ENCODE measurements around the gene RANBP10.
A peak's percentile ranks its signal among the peaks of the same experiment; 100 is the strongest.

RANBP10 gene

DNA sequence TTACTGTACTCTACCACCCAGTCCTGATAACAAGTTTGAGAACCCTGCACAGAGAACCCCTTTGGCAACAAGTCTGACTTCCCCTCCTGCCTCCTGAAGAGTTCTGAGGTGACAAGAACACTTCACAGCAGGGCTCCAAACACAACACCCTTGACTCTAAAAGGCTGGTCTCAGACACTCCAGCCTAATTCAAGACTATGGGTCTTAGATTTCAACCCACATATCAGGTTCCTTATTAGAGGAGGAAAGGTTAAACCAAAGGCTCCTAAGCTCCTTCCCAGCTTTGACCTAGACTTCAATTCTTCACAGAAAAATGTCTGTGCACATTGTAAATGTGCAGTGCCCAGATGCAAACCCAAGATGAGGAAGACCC is 23.0 kb downstream of the RANBP10 start:
- Mint-ChIP-seq H3K27me3 (no peaks in the 10 kb centered on the region), H3K4me1 (peaks cover 32% of the 10 kb centered on the region), H3K36me3 (ENCODE audit: insufficient read depth) (peaks cover 4% of the 10 kb centered on the region), H3K4me3 (no peak overlapping the region), H3K9me3 (no peaks in the 10 kb centered on the region), H3K27ac (ENCODE audit: low read depth) (no peak overlapping the region)
- ATAC-seq (replicated peaks; ENCODE audit: extremely low read depth, poor library complexity, severe bottlenecking) (no peak), DNase-seq (ENCODE audit: low spot score in 2 of 2) (no peak)

GRCh38 chr16:67782567-67783352 is 23.6 kb downstream of the RANBP10 start:
- Mint-ChIP-seq H3K27ac (ENCODE audit: low read depth) (no peak overlapping the region), H3K9me3 (no peaks in the 10 kb centered on the region), H3K4me1 (peaks cover 32% of the 10 kb centered on the region), H3K36me3 (ENCODE audit: insufficient read depth) (peaks cover 4% of the 10 kb centered on the region), H3K27me3 (no peaks in the 10 kb centered on the region), H3K4me3 (no peak overlapping the region)
- DNase-seq (ENCODE audit: low spot score in 2 of 2): no peak
- no peak for ATAC-seq (replicated peaks; ENCODE audit: extremely low read depth, poor library complexity, severe bottlenecking)

GRCh38 chr16:67781565-67781921 is 24.8 kb downstream of the RANBP10 start:
- Mint-ChIP-seq H3K27ac (ENCODE audit: low read depth) (peak overlapping the region; percentile 85), H3K27me3 (no peaks in the 10 kb centered on the region), H3K9me3 (no peaks in the 10 kb centered on the region), H3K4me3 (no peak overlapping the region), H3K36me3 (ENCODE audit: insufficient read depth) (peaks cover 5% of the 10 kb centered on the region), H3K4me1 (peaks cover 31% of the 10 kb centered on the region)
- DNase-seq (ENCODE audit: low spot score in 2 of 2) (no peak), ATAC-seq (replicated peaks; ENCODE audit: extremely low read depth, poor library complexity, severe bottlenecking) (peak; percentile 54)

GRCh38 chr16:67780847-67781564 is 25.4 kb downstream of the RANBP10 start:
- H3K36me3 Mint-ChIP-seq (ENCODE audit: insufficient read depth): peaks cover 5% of the 10 kb centered on the region
- ATAC-seq (replicated peaks; ENCODE audit: extremely low read depth, poor library complexity, severe bottlenecking): no peak
- H3K27ac Mint-ChIP-seq (ENCODE audit: low read depth): peak overlapping the region; percentile 85
- H3K4me3 Mint-ChIP-seq: no peak overlapping the region
- no peaks in the 10 kb centered on the region for H3K27me3 Mint-ChIP-seq
- peaks cover 27% of the 10 kb centered on the region for H3K4me1 Mint-ChIP-seq
- no peaks in the 10 kb centered on the region for H3K9me3 Mint-ChIP-seq
- no peak for DNase-seq (ENCODE audit: low spot score in 2 of 2)

DNA sequence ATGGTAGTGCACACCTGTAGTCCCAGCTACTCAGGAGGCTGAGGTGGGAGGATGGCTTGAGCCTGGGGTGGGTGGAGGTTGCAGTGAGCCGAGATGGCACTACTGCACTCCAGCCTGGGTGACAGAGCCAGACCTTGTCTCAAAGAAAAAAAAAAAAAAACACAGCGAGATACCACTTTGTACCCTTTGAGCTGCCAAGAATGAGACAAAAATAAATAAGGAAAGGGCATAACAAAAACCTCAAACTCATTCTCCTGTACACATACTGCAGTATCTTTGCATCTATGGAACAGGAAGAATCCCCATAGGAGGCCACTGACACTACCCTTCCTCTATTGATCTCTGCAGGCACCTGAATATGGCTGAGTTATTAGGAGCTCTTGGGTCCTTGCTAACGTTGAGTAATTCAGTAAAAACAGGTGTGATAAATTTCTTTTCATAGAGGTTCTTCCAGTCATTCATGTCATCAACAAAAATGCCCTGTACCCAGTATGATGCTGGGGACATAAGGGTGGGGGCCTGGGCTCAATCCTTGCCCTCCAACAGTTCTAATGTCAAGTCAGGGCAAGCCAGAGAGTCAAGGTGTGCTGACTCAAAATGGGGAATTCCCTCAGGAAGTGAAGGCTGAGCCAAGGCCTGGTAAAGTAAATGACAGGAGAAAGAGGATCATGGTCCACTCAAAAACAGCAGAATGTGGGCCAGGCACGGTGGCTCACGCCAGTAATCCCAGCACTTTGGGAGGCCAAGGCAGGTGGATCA is 26.9 kb downstream of the RANBP10 start:
- ATAC-seq (replicated peaks; ENCODE audit: extremely low read depth, poor library complexity, severe bottlenecking) (no peak), DNase-seq (ENCODE audit: low spot score in 2 of 2) (no peak)
- Mint-ChIP-seq H3K4me3 (no peak overlapping the region), H3K27ac (ENCODE audit: low read depth) (no peak overlapping the region), H3K4me1 (peaks cover 27% of the 10 kb centered on the region), H3K36me3 (ENCODE audit: insufficient read depth) (peaks cover 7% of the 10 kb centered on the region), H3K9me3 (no peaks in the 10 kb centered on the region), H3K27me3 (no peaks in the 10 kb centered on the region)

GRCh38 chr16:67775273-67775672 is 31.1 kb downstream of the RANBP10 start:
- H3K27me3 Mint-ChIP-seq: no peaks in the 10 kb centered on the region
- H3K36me3 Mint-ChIP-seq (ENCODE audit: insufficient read depth): peaks cover 24% of the 10 kb centered on the region
- DNase-seq (ENCODE audit: low spot score in 2 of 2) (no peak), ATAC-seq (replicated peaks; ENCODE audit: extremely low read depth, poor library complexity, severe bottlenecking) (no peak)
- peaks cover 13% of the 10 kb centered on the region for H3K4me1 Mint-ChIP-seq
- no peaks in the 10 kb centered on the region for H3K9me3 Mint-ChIP-seq
- H3K27ac Mint-ChIP-seq (ENCODE audit: low read depth): no peak overlapping the region
- H3K4me3 Mint-ChIP-seq: no peak overlapping the region

DNA sequence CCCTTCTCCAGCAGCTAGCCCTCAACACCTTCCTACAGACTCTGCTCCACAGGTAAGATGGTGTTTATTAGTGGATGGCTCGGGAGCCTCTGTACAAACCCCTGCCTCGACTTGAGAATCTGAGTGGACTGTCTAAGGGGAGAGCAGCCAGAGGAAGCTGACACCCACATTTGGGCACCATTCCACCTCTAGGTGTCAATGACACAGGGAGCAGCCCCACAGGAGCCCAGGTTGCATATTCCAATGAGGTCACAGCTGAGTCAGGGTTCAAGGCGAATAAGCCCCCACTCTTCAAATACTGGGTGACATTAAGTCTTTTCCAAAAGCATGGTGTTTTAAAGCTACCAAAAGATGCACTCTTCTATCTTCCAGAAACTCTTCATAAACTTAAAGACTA is 31.9 kb downstream of the RANBP10 start:
- DNase-seq (ENCODE audit: low spot score in 2 of 2) (no peak), ATAC-seq (replicated peaks; ENCODE audit: extremely low read depth, poor library complexity, severe bottlenecking) (no peak)
- H3K27ac Mint-ChIP-seq (ENCODE audit: low read depth): no peak overlapping the region
- no peaks in the 10 kb centered on the region for H3K9me3 Mint-ChIP-seq
- H3K4me1 Mint-ChIP-seq: peaks cover 5% of the 10 kb centered on the region
- H3K4me3 Mint-ChIP-seq: no peak overlapping the region
- H3K27me3 Mint-ChIP-seq: no peaks in the 10 kb centered on the region
- peaks cover 29% of the 10 kb centered on the region for H3K36me3 Mint-ChIP-seq (ENCODE audit: insufficient read depth)

GRCh38 chr16:67773569-67774456 is 32.5 kb downstream of the RANBP10 start:
- H3K27me3 Mint-ChIP-seq: no peaks in the 10 kb centered on the region
- H3K4me1 Mint-ChIP-seq: no peaks in the 10 kb centered on the region
- peaks cover 29% of the 10 kb centered on the region for H3K36me3 Mint-ChIP-seq (ENCODE audit: insufficient read depth)
- ATAC-seq (replicated peaks; ENCODE audit: extremely low read depth, poor library complexity, severe bottlenecking) (no peak), DNase-seq (ENCODE audit: low spot score in 2 of 2) (no peak)
- H3K4me3 Mint-ChIP-seq: no peak overlapping the region
- H3K27ac Mint-ChIP-seq (ENCODE audit: low read depth): no peak overlapping the region
- H3K9me3 Mint-ChIP-seq: no peaks in the 10 kb centered on the region

GRCh38 chr16:67773099-67773498 is 33.3 kb downstream of the RANBP10 start:
- no peak overlapping the region for H3K27ac Mint-ChIP-seq (ENCODE audit: low read depth)

DNA sequence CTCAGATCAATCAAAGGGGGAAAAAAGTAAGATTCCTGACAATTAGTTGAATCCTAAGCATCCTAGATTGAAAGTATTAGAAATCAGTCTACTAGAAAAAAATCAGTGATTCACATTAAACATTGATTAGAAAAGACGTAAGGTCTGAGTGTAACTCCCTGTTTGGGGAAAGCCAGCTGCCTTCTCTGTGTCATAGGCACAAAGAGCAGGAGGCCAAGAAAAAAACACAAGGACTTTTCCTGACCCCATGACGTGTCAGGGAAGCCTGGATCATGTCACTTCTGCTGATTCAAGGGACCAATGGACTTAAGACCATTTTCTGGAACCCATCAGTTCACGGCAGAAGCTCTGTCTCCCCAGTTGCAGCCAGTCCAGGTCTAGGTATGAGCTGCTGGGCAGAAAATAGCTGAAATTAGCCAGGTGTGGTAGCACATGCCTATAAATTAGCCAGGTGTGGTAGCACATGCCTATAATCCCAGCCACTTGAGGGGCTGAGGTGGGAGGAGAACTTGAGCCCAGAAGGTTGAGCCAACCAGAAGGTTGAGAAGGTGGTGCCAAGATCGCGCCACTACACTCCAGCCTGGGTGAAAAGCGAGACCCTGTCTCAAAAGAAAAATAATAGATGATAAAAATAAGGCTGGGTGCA is 35.9 kb downstream of the RANBP10 start:
- DNase-seq (ENCODE audit: low spot score in 2 of 2) (no peak), ATAC-seq (replicated peaks; ENCODE audit: extremely low read depth, poor library complexity, severe bottlenecking) (no peak)
- no peak overlapping the region for H3K4me3 Mint-ChIP-seq
- H3K4me1 Mint-ChIP-seq: no peaks in the 10 kb centered on the region
- H3K36me3 Mint-ChIP-seq (ENCODE audit: insufficient read depth): peaks cover 29% of the 10 kb centered on the region
- no peaks in the 10 kb centered on the region for H3K9me3 Mint-ChIP-seq
- H3K27me3 Mint-ChIP-seq: no peaks in the 10 kb centered on the region
- H3K27ac Mint-ChIP-seq (ENCODE audit: low read depth): no peak overlapping the region

More at GRCh38 chr16:67773099-67773498, 33.3 kb downstream of the RANBP10 start:
- DNase-seq (ENCODE audit: low spot score in 2 of 2): no peak
- Mint-ChIP-seq H3K4me1 (no peaks in the 10 kb centered on the region), H3K36me3 (ENCODE audit: insufficient read depth) (peaks cover 31% of the 10 kb centered on the region), H3K4me3 (no peak overlapping the region), H3K9me3 (no peaks in the 10 kb centered on the region), H3K27me3 (no peaks in the 10 kb centered on the region)
- ATAC-seq (replicated peaks; ENCODE audit: extremely low read depth, poor library complexity, severe bottlenecking): no peak

DNA sequence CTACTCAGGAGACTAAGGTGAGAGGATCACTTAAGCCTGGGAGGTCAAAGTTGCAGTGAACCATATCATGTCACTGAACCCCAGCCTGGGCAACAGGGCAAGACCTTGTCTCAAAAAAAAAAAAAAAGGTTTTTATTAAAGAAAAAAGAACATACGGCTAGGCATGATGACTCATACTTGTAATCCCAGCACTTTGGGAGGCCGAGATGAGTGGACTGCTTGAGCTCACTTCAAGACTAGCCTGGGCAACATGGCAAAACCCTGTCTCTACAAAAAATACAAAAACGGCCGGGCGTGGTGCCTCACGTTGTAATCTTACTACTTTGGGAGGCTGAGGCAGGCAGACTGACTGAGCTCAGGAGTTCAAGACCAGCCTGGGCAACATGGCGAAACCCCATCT is 38.4 kb downstream of the RANBP10 start:
- no peak overlapping the region for H3K4me3 Mint-ChIP-seq
- H3K27me3 Mint-ChIP-seq: no peaks in the 10 kb centered on the region
- no peak overlapping the region for H3K27ac Mint-ChIP-seq (ENCODE audit: low read depth)
- ATAC-seq (replicated peaks; ENCODE audit: extremely low read depth, poor library complexity, severe bottlenecking): no peak
- peaks cover 26% of the 10 kb centered on the region for H3K36me3 Mint-ChIP-seq (ENCODE audit: insufficient read depth)
- DNase-seq (ENCODE audit: low spot score in 2 of 2): no peak
- no peaks in the 10 kb centered on the region for H3K9me3 Mint-ChIP-seq
- H3K4me1 Mint-ChIP-seq: peaks cover 3% of the 10 kb centered on the region

DNA sequence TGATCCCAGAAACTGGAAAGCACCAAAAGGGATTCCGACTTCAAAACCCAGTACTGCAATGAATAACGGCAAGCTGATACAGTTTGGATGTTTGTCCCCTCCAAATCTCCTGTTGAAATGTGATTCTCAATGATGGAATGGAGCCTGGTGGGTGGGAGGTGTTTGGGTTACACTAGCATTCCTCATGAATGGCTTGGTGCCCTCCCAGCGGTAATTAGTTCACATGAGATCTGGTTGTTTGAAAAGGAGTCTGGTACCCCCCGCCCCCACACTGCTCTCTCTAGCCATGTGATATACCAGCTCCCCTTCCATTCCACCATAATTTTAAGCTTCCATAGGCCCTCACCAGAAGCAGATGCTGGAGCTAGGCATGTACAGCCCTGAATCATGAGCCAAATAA is 40.1 kb downstream of the RANBP10 start:
- Mint-ChIP-seq H3K27ac (ENCODE audit: low read depth) (no peak overlapping the region), H3K27me3 (no peaks in the 10 kb centered on the region), H3K4me1 (peaks cover 9% of the 10 kb centered on the region), H3K4me3 (no peak overlapping the region), H3K9me3 (no peaks in the 10 kb centered on the region), H3K36me3 (ENCODE audit: insufficient read depth) (peaks cover 15% of the 10 kb centered on the region)
- ATAC-seq (replicated peaks; ENCODE audit: extremely low read depth, poor library complexity, severe bottlenecking) (no peak), DNase-seq (ENCODE audit: low spot score in 2 of 2) (no peak)

Data from central memory CD8-positive, alpha-beta T cell (primary cell).